H54 (cell line): ENCODE data around the gene LRFN2.
A peak's percentile ranks its signal among the peaks of the same experiment; 100 is the strongest.

ENCODE experiments used
- DNase-seq: peaks from one replicate; pipeline ENCODE4 v3.0.0; 2011; ENCODE audit warnings: low spot score, mixed read lengths; ENCODE audit not compliant: insufficient read length
- FAIRE-seq: peaks from 3 replicates; lab custom pipeline; 2011; peaks lifted over from hg19 to GRCh38; lab: Jason Lieb, UNC
- POLR2A ChIP-seq: IDR thresholded peaks from 2 replicates; pipeline ENCODE4 v1.6.1; 2011; ENCODE audit warnings: low read depth, mild to moderate bottlenecking, low read length

The LRFN2 gene

GRCh38 chr6:40426346-40427066 lies 160.7 kb downstream of the LRFN2 start:
- DNase-seq (no peak), FAIRE-seq (no peak)
- TF ChIP-seq POLR2A = no peak

DNA sequence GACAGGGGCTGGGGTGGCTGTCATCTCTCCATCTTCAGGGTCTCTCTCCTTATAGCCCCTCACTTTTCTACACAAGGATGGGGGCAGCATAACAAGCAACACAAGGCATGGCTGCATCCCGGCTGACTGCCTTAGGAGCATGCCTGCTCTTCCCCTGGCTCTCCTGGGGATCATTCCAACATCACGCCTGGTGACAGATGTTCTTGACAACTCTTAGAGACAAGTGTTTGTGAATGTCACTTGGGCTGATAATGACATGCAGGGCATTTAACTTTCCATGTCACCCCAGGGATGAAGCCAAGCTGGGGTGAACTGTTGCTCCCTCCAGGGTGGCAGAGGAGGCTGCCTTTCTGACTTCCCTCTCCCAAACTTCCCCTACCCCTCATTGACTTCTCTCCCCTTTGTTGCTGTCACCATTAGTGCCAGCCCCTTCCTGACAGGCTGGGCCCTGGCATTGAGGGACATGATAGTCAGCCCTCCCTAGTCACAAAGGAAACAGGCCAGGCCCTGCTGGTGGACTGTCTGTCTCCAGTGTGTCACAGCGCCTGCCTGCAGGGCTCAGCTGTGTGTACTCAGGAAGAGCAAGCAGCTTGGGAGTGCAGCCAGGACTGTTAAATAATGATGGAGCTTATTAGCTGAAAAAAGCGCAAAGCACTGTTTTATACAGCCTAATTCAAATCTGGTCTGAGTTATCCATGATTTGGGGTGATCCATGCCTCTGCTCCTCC lies 161.8 kb downstream of the LRFN2 start:
- no peak for TF ChIP-seq POLR2A
- no peak for FAIRE-seq

GRCh38 chr6:40422046-40422445 lies 165.1 kb downstream of the LRFN2 start:
- no peak for FAIRE-seq
- TF ChIP-seq POLR2A = no peak
- DNase-seq = no peak

More for the DNA sequence above, 161.8 kb downstream of the LRFN2 start:
- DNase-seq = no peak

GRCh38 chr6:40419946-40420728 lies 167.0 kb downstream of the LRFN2 start:
- no peak for TF ChIP-seq POLR2A
- no peak for FAIRE-seq
- DNase-seq = no peak

GRCh38 chr6:40419377-40419776 lies 167.8 kb downstream of the LRFN2 start:
- TF ChIP-seq POLR2A = no peak
- DNase-seq = no peak
- no peak for FAIRE-seq

DNA sequence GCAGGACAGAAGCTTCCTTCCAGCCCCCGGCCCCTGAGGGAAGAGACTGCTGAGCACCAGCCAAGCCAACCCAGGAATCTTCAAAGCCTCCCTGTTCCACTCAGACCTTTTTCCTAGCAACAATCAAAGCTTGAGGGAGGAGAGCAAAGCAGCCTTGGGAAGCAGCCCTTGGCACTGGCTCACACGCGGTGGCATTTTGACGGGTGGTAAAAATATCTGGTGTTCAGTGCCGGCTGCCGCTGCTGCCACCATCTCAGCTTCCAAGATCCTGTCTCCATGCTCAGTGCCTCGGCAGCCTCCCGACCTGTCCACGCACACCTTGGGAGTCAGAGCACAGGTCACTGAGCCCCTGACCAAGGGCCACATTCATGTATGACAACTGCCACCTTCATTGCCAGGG lies 170.1 kb downstream of the LRFN2 start:
- no peak for TF ChIP-seq POLR2A
- FAIRE-seq = no peak
- DNase-seq = no peak

GRCh38 chr6:40414617-40415016 lies 172.5 kb downstream of the LRFN2 start:
- TF ChIP-seq POLR2A = no peak
- DNase-seq = no peak
- FAIRE-seq = no peak

DNA sequence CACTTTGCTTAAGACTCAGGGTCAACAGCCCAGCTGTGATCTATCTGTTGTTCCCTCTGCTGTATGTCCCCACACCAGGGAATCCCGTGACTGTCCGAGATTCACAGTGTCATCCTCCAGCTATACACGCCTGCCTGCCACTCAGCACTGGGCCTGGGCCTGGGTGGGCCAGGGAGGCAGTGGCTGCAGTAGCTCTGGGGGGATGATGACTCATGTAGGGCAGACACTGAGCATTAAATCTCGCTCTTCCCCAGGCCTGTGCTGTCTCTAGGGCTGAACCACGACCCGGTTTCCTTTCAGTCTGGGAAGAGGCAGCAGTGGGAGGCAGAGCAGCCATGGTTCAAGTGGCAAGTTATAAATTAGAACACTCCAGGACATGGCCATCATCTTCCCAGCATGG lies 173.9 kb downstream of the LRFN2 start:
- DNase-seq = no peak

DNA sequence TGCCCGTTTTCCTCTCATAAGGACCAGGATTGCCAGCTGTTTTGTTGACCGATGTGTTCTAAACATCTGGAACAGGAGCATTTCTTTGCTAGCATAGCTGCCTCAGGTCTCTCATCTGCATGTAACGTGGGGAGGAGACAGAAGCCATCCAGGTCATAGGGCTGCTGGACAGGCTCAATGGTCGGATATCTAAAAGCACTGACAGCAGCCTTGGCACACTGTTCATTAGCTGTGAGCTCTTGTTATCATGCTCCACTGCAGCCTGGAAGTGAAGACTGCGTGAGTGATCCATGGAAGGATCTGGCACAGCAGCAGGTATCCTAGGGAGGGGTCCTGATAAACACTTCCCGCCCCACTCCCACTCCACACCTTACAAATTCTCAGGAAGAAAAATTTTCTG lies 175.3 kb downstream of the LRFN2 start:
- no peak for TF ChIP-seq POLR2A
- FAIRE-seq (no peak), DNase-seq (no peak)

More for the DNA sequence above, 173.9 kb downstream of the LRFN2 start:
- TF ChIP-seq POLR2A = no peak
- no peak for FAIRE-seq

DNA sequence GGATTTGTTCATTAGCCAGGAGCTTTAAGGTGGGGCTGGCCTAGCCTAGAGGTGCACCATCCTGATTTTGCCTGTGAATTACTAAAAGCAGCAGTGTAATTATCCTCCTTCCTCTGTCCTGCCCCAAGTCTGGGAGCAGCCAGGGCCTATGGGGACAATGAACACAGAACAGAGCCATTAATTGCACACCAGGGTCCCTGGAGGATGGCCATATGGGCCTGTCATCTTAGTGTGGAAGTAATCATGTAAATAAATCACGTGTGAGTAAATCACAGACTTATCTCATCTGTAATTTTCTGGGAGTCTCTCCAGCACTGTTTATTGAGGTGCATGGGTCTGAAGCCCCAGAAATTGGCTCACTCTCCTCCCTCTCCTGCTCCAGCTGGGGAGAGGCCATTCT lies 176.3 kb downstream of the LRFN2 start:
- DNase-seq (no peak), FAIRE-seq (no peak)
- TF ChIP-seq POLR2A = no peak

DNA sequence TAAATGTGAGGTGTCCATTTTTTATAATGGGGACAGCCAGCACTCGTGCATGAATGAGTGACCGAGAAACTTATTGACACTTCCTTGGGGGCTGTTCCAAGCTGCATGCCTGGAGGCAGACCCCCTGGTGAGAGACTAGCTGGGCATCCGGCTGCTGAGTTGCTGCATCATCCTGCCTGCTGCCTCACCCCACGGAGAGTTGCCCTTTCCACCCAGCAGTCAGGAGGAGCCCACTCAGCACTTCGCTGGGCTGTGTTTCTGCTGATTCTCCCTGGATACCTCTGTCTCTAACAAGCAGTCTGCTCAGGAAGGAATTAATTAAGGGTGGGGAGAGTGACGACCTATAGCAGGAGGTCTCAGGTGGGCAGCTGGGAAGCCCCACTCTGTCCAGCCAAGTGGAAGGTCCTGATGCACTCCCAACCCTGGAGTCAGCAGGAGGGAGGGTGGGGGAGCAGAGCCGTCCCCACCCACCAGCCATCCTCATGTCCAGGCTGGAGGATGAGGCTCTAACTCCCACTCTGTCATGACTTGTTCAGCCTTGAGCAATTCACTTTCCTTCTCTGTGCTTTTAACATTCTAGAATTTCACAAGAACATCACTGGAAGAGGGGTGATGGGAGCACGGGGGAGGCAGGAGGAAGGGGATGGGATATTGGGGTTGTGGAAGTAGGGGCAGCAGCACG lies 177.3 kb downstream of the LRFN2 start:
- no peak for TF ChIP-seq POLR2A
- peak; percentile 38 for DNase-seq
- no peak for FAIRE-seq

- FAIRE-seq (no peak), DNase-seq (no peak)
- no peak for TF ChIP-seq POLR2A
Observed at GRCh38 chr6:40408786-40409542, 178.2 kb downstream of the LRFN2 start.

- no peak for DNase-seq
- no peak for FAIRE-seq
- no peak for TF ChIP-seq POLR2A
Observed at GRCh38 chr6:40407239-40407638, 179.9 kb downstream of the LRFN2 start.
